ENCODE results near the gene SGPL1. TPM values are rescaled to one million over a fixed set of nuclear protein-coding genes. Genes with fewer than 3 reads are reported as not detected.

The SGPL1 gene
- total and polyA plus RNA-seq, 2 of the 8 experiments (the other 6 are each of a cell fraction or from before 2014, with no cell fraction given), result 20.5 to 51.6 TPM

GRCh38 chr10:70923696-70924095, 107.9 kb downstream of the SGPL1 start:
- Histone ChIP-seq H3K23me2 (ENCODE audit: low read depth, low read length) (no peaks in the 10 kb centered on the region), H3K4me2 (ENCODE audit: insufficient read depth in 1 of 2, low read depth in 2 of 2, low read length in 2 of 2) (no peak overlapping the region), H4K8ac (ENCODE audit: extremely low read depth, insufficient read depth, low read length) (no peak overlapping the region), H2BK120ac (replicated peaks; ENCODE audit: low read depth, low read length) (no peak overlapping the region), H3K4me3 (ENCODE audit: extremely low read depth in 1 of 4, insufficient read depth in 2 of 4, low read depth in 3 of 4, low read length in 4 of 4) (no peak overlapping the region), H3K27me3 (replicated peaks in 1 of 4; ENCODE audit: control insufficient read depth in 3 of 4, extremely low read depth in 1 of 4, insufficient read depth in 3 of 4, low read length in 3 of 4) (no peaks in the 10 kb centered on the region; a peak in 1 of 7 replicates), H2BK15ac (ENCODE audit: low read length) (no peak overlapping the region), H2BK20ac (ENCODE audit: low read length) (no peak overlapping the region), H2AFZ (ENCODE audit: low read length) (no peak overlapping the region), H2AK5ac (ENCODE audit: low read depth, low read length) (no peak overlapping the region), H3K79me1 (ENCODE audit: low read depth, low read length) (no peaks in the 10 kb centered on the region), H3K14ac (ENCODE audit: insufficient read length) (no peak overlapping the region), H3K56ac (replicated peaks; ENCODE audit: insufficient read length, low read depth, low read length) (no peak overlapping the region), H3K36me3 (ENCODE audit: control insufficient read depth in 2 of 4, insufficient read depth in 4 of 4, low read length in 3 of 4) (no peaks in the 10 kb centered on the region), H2BK5ac (ENCODE audit: low read depth, low read length) (no peak overlapping the region), H4K91ac (replicated peaks; ENCODE audit: insufficient read length, low read length) (no peak overlapping the region), H3K27ac (ENCODE audit: low read depth, low read length) (no peak overlapping the region), H3K4ac (replicated peaks; ENCODE audit: insufficient read length, low read depth, low read length) (no peak overlapping the region), H3K79me2 (ENCODE audit: control insufficient read depth in 1 of 2, insufficient read depth in 2 of 2, low read length in 2 of 2) (no peaks in the 10 kb centered on the region), H3K9me3 (ENCODE audit: insufficient read depth in 2 of 2, low read depth in 1 of 2, low read length in 1 of 2) (no peaks in the 10 kb centered on the region), H3K9ac (replicated peaks in 1 of 4; ENCODE audit: extremely low read depth in 1 of 4, low read depth in 3 of 4, low read length in 3 of 4) (no peak overlapping the region), H4K20me1 (replicated peaks in 1 of 2; ENCODE audit: control insufficient read depth in 1 of 2, insufficient read depth in 2 of 2, low read length in 2 of 2) (no peaks in the 10 kb centered on the region), H2BK12ac (ENCODE audit: low read depth, low read length) (no peak overlapping the region), H4K5ac (ENCODE audit: insufficient read length, low read depth, low read length) (no peak overlapping the region), H3K23ac (ENCODE audit: insufficient read length) (no peak overlapping the region), H3K4me1 (replicated peaks in 1 of 4; ENCODE audit: control insufficient read depth in 3 of 4, insufficient read depth in 4 of 4, low read length in 3 of 4) (no peaks in the 10 kb centered on the region), H3K18ac (ENCODE audit: extremely low read depth, low read length) (no peak overlapping the region)
- 97% methylated on average over 8 of the region's 8 CpGs; no CpG with 5 or more reads in 1 of the 2 experiments for WGBS, 2 experiments (ENCODE audit: extremely low coverage in 1 of 2, insufficient coverage in 1 of 2, insufficient read length in 1 of 2, insufficient replicate concordance in 2 of 2, low coverage in 1 of 2, low lambda C conversion rate in 2 of 2, missing lambda C conversion rate in 1 of 2)
- CTCF ChIA-PET (ENCODE audit: partially characterized antibody), result interaction anchor here (0.8 to 17.0 kb wide), 26 partner anchors 11 to 391 kb away, joined by 3 to 237 read pairs (median 6); partner anchors contain the start of gene UNC5B
- DNase-seq (ENCODE audit: low read depth in 1 of 2, low spot score in 2 of 2), result no peak
- POLR2A ChIA-PET (ENCODE audit: partially characterized antibody), result interaction anchor here (0.7 kb wide), 1 partner anchor 21 kb away, joined by 3 read pairs; no protein-coding TSS in a partner anchor
- FAIRE-seq, result no peak
- no peak for TF ChIP-seq E2F6 (IDR thresholded peaks at IDR 0.05)
